Naive thymus-derived CD8-positive, alpha-beta T cell (primary cell): ENCODE data around the gene AARS2. TPM values are rescaled to one million over a fixed set of nuclear protein-coding genes. Genes with fewer than 3 reads are reported as not detected.

ENCODE experiments used
- ATAC-seq, 2 donors: fragments of 150-1000 bp; cut with Tn5 transposase in 1 of 2; sonication (Bioruptor Pico), chemical (Tn5 transposase) in 1 of 2; 1 replicate in 1 of 2; 2 replicates in 1 of 2; pipeline ENCODE4 v1.10.0; 2021; ENCODE audit warnings: mild to moderate bottlenecking in 2 of 2, moderate library complexity in 2 of 2
- POLR2A ChIA-PET: fragments of 350-600 bp; sonication (Branson Sonifier 250); formaldehyde crosslinking; loops from one replicate; lab custom pipeline; 2021; ENCODE audit warnings: antibody characterized with exemption; lab: Charles Lee
- DNase-seq, 10 donors: peaks; one replicate each; pipeline versions ENCODE4 v3.0.0 to v3.0.0-alpha.2; 2020 to 2022
- H3K27ac Mint-ChIP-seq, 10 donors: one replicate each; pipeline ENCODE4 v1.8.0; 2020 to 2022; ENCODE audit warnings: mild to moderate bottlenecking in 10 of 10, mixed read lengths in 10 of 10, moderate library complexity in 4 of 10, inconsistent platforms in 1 of 10
- H3K27me3 Mint-ChIP-seq, 5 donors: one replicate each; pipeline ENCODE4 v1.8.0; 2021 to 2022; ENCODE audit warnings: mixed read lengths in 5 of 5
- H3K36me3 Mint-ChIP-seq, 3 donors: one replicate each; pipeline ENCODE4 v1.8.0; 2020 to 2022; ENCODE audit warnings: mixed read lengths in 3 of 3, mild to moderate bottlenecking in 2 of 3, inconsistent platforms in 1 of 3
- H3K4me1 Mint-ChIP-seq, 4 donors: one replicate each; pipeline ENCODE4 v1.8.0; 2021 to 2022; ENCODE audit warnings: mixed read lengths in 4 of 4
- H3K4me3 Mint-ChIP-seq, 10 donors: one replicate each; pipeline ENCODE4 v1.8.0; 2020 to 2022; ENCODE audit warnings: mild to moderate bottlenecking in 10 of 10, mixed read lengths in 10 of 10, moderate library complexity in 6 of 10, inconsistent platforms in 1 of 10
- H3K9me3 Mint-ChIP-seq, 9 donors: one replicate each; pipeline ENCODE4 v1.8.0; 2020 to 2022; ENCODE audit warnings: mixed read lengths in 9 of 9, mild to moderate bottlenecking in 3 of 9, inconsistent platforms in 1 of 9, moderate library complexity in 1 of 9
- polyA plus RNA-seq, 3 donors: library from polyadenylated mRNA; unstranded; fragments of 300-500 nt; fragmentation: Illumina TruSeq; gene quantifications; one replicate each; pipeline ENCODE4 v1.2.3, GENCODE V29; 2021
- total RNA-seq, 8 experiments: library from RNA in 2 of 8; stranded (reverse) in 2 of 8; gene quantifications; one replicate each; pipeline ENCODE4 v1.2.3 and lab custom pipeline; 2021 to 2026

AARS2 gene
- total and polyA plus RNA-seq, 5 experiments from 2014 or later, result 5.2 to 24.1 (median 13.5) TPM

- POLR2A ChIA-PET, result interaction anchor here (0.8 to 4.5 kb wide), 4 partner anchors 9 to 22 kb away, joined by 3 to 54 read pairs (median 5); partner anchors contain the start of gene HSP90AB1
- ATAC-seq (peak in 1 of 2 donors; percentile 29), DNase-seq (peak in 1 of 10 donors; percentile 50)
- Mint-ChIP-seq H3K27me3 (peaks cover 0 to 4% (median 0%) of the 10 kb centered on the region in 5 donors), H3K4me3 (peak overlapping the region; percentile 84 to 97 (median 92)), H3K9me3 (no peaks in the 10 kb centered on the region), H3K27ac (peak overlapping the region; percentile 82 to 96 (median 94)), H3K4me1 (peaks cover 24 to 62% (median 55%) of the 10 kb centered on the region in 4 donors), H3K36me3 (no peaks in the 10 kb centered on the region)
These were observed 48.8 kb downstream of the AARS2 start for GRCh38 chr6:44264154-44265006.

GRCh38 chr6:44263354-44264100, 49.6 kb downstream of the AARS2 start:
- DNase-seq (peak in 2 of 10 donors; percentile 41 to 59), ATAC-seq (peak; percentile 5 to 7)
- Mint-ChIP-seq H3K27ac (peak overlapping the region; percentile 82 to 96 (median 94)), H3K27me3 (no peaks in the 10 kb centered on the region), H3K9me3 (no peaks in the 10 kb centered on the region), H3K4me3 (peak overlapping the region; percentile 84 to 97 (median 92)), H3K4me1 (peaks cover 24 to 69% (median 58%) of the 10 kb centered on the region in 4 donors), H3K36me3 (peaks cover 0 to 5% (median 0%) of the 10 kb centered on the region in 3 donors)
- POLR2A ChIA-PET, result interaction anchor here (1.1 to 4.5 kb wide), 4 partner anchors 8 to 40 kb away, joined by 3 to 54 read pairs (median 6); partner anchors contain the start of genes HSP90AB1 and SLC29A1

GRCh38 chr6:44262467-44263353, 50.4 kb downstream of the AARS2 start:
- H3K4me3 Mint-ChIP-seq, result peak overlapping the region; percentile 84 to 97 (median 92)
- H3K27ac Mint-ChIP-seq, result peak overlapping the region; percentile 82 to 96 (median 94)
- POLR2A ChIA-PET, result interaction anchor here (1.8 to 4.5 kb wide), 2 partner anchors 16 to 39 kb away, joined by 6 to 54 read pairs; partner anchors contain the start of genes HSP90AB1 and SLC29A1
- no peaks in the 10 kb centered on the region for H3K27me3 Mint-ChIP-seq
- peak in 1 of 10 donors; percentile 18 for DNase-seq
- H3K9me3 Mint-ChIP-seq, result no peaks in the 10 kb centered on the region
- H3K4me1 Mint-ChIP-seq, result peaks cover 31 to 73% (median 62%) of the 10 kb centered on the region in 4 donors
- peaks cover 0 to 5% (median 0%) of the 10 kb centered on the region in 3 donors for H3K36me3 Mint-ChIP-seq
- peak in 1 of 2 donors; percentile 3 for ATAC-seq

DNA sequence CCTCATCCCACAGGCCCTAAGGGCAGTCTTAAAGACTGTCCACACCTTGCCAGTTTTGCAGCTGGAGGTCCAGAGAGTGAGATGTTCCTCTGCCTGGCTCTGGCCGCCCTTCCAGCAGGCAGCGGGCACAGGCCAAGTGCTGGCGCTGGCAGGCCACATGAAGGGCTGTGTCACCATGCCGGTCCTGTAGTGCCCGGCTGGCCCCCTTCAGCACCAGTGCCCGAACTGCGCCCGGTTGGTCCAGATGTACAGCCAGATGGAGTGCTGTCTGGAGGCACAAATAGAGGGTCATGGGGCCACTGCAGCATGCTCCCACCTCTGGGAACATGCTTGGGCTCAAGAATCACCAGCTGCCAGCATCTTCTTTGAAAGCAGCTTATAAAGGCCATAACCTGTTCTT, 51.6 kb downstream of the AARS2 start:
- Mint-ChIP-seq H3K27ac (peak overlapping the region in 2 of 10 donors; percentile 95 to 96), H3K9me3 (no peaks in the 10 kb centered on the region), H3K27me3 (no peaks in the 10 kb centered on the region), H3K36me3 (peaks cover 0 to 6% (median 0%) of the 10 kb centered on the region in 3 donors), H3K4me1 (peaks cover 28 to 78% (median 62%) of the 10 kb centered on the region in 4 donors), H3K4me3 (peak overlapping the region in 1 of 10 donors; percentile 30)
- DNase-seq (no peak), ATAC-seq (no peak)
- POLR2A ChIA-PET, result interaction anchor here (1.8 to 4.5 kb wide), 2 partner anchors 15 to 38 kb away, joined by 6 to 54 read pairs; partner anchors contain the start of genes HSP90AB1 and SLC29A1

DNA sequence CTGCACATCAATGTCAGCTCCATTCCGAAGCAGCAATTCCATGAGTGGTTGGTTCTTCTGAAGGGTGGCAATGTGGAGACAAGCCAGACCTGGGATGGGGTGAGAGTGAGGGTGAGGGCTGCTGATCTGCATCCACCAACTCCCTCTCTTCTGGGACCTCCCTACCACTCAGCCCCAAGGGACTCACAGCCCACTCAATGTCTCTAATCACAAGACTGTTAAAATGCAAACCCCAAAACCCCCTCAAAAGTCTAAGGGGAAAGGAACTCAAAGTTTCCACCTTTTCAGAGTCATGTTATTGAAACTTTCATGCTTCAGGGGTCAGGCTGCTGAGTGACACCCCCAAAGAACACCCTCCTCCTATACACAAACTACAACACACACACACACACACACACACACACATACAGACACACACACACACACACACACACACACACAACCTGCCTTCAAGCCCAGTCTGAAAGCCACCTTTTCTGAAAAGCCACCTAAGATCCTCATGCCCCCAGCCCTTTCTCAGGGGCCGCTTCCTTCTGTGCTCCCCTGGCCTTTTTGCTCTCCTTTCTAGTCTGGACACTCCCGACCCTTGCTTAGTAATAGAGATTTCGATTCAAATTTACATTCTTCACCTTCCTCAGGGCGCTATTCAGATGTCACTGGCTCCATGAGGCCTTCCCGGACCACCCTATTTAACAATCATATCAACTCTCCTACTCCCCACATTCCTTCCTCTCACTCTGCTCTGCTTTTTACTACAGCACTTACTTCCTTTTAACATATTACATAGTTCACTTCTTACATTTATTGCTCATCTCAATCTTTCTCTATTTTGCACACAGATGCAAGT, 52.5 kb downstream of the AARS2 start:
- POLR2A ChIA-PET, result interaction anchor here (0.6 to 4.5 kb wide), 2 partner anchors 13 to 14 kb away, joined by 3 to 54 read pairs; partner anchors contain the start of gene HSP90AB1
- ATAC-seq, result no peak
- H3K9me3 Mint-ChIP-seq, result no peaks in the 10 kb centered on the region
- H3K36me3 Mint-ChIP-seq, result peaks cover 0 to 8% (median 0%) of the 10 kb centered on the region in 3 donors
- peak in 1 of 10 donors; percentile 49 for DNase-seq
- H3K4me1 Mint-ChIP-seq, result peaks cover 34 to 80% (median 63%) of the 10 kb centered on the region in 4 donors
- peak overlapping the region in 6 of 10 donors; percentile 3 to 80 (median 6) for H3K27ac Mint-ChIP-seq
- H3K27me3 Mint-ChIP-seq, result no peaks in the 10 kb centered on the region
- peak overlapping the region in 5 of 10 donors; percentile 16 to 34 (median 30) for H3K4me3 Mint-ChIP-seq

- DNase-seq (peak in 1 of 10 donors; percentile 52), ATAC-seq (no peak)
- Mint-ChIP-seq H3K4me3 (peak overlapping the region in 1 of 10 donors; percentile 11), H3K27me3 (no peaks in the 10 kb centered on the region), H3K9me3 (no peaks in the 10 kb centered on the region), H3K36me3 (peaks cover 0 to 15% (median 2%) of the 10 kb centered on the region in 3 donors), H3K4me1 (peaks cover 38 to 86% (median 66%) of the 10 kb centered on the region in 4 donors), H3K27ac (peak overlapping the region in 2 of 10 donors; percentile 13 to 27)
- POLR2A ChIA-PET, result interaction anchor here (0.6 kb wide), 1 partner anchor 12 kb away, joined by 3 read pairs; no protein-coding TSS in a partner anchor
These were observed 53.1 kb downstream of the AARS2 start for GRCh38 chr6:44260011-44260410.

DNA sequence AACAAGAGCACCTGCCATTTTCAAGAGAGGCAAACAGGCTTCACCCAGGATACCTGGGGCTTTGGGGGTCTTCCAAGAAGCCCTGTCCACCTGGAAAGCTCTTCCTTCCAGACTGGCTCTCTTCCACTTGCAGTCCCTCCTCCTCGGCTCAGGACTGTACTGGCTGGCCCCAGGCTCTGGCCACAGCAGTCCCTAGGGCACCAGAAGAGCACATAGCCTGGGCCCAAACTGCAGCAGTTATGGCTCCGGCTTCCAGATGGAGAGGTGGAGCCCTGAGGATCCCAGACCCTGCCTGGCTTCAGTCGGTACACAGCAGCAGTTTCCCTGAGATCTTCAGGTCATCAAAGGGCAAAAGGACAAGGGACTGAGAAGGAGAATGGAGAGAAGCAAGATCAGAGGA, 54.2 kb downstream of the AARS2 start:
- peak overlapping the region in 8 of 10 donors; percentile 11 to 96 (median 94) for H3K27ac Mint-ChIP-seq
- peak in 1 of 10 donors; percentile 15 for DNase-seq
- POLR2A ChIA-PET, result interaction anchor here (5.9 kb wide), 1 partner anchor 12 kb away, joined by 156 read pairs; the partner anchor contains the start of gene HSP90AB1

GRCh38 chr6:44258325-44258863, 54.8 kb downstream of the AARS2 start:
- ATAC-seq, result no peak
- DNase-seq, result peak in 1 of 10 donors; percentile 55
- POLR2A ChIA-PET, result interaction anchor here (5.9 kb wide), 1 partner anchor 12 kb away, joined by 156 read pairs; the partner anchor contains the start of gene HSP90AB1
- Mint-ChIP-seq H3K9me3 (no peaks in the 10 kb centered on the region), H3K36me3 (peaks cover 0 to 30% (median 4%) of the 10 kb centered on the region in 3 donors), H3K27ac (peak overlapping the region; percentile 81 to 96 (median 92)), H3K4me1 (peaks cover 33 to 85% (median 64%) of the 10 kb centered on the region in 4 donors), H3K27me3 (no peaks in the 10 kb centered on the region), H3K4me3 (peak overlapping the region; percentile 78 to 92 (median 87))

More for the DNA sequence above, 54.2 kb downstream of the AARS2 start:
- Mint-ChIP-seq H3K27me3 (no peaks in the 10 kb centered on the region), H3K9me3 (no peaks in the 10 kb centered on the region), H3K4me1 (peaks cover 34 to 85% (median 65%) of the 10 kb centered on the region in 4 donors), H3K4me3 (peak overlapping the region; percentile 78 to 92 (median 87)), H3K36me3 (peaks cover 0 to 25% (median 4%) of the 10 kb centered on the region in 3 donors)
- no peak for ATAC-seq

DNA sequence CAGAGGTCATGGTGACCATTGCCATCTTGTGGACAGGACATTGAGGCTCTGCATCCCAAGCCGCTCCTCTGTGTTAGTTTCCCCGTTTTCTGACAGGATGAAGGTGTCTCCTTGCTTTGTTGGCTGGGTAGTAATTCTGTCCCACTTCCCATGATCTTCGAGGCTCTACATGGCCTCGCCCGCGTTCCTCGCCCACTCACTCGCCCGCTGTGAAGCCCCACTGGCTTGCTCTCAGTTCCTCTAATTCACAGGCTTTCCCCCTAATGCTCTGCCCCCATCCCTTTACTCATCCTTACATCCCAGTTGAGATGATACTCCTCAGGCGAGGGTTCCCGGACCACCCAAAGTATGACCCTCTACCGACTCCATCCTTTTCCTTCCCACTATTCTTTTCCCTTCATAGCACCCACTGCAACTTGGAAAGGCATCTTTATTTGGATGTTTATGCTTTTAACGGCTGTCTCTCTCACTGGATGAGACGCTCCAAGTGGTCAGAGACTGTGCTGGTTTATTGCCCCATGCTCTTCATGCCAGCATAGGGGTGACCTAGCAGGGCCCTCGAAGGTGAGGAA, 55.3 kb downstream of the AARS2 start:
- POLR2A ChIA-PET, result interaction anchor here (1.3 to 5.9 kb wide), 3 partner anchors 11 to 34 kb away, joined by 4 to 156 read pairs (median 5); partner anchors contain the start of gene HSP90AB1
- Mint-ChIP-seq H3K27me3 (no peaks in the 10 kb centered on the region), H3K4me1 (peaks cover 34 to 85% (median 64%) of the 10 kb centered on the region in 4 donors), H3K9me3 (no peaks in the 10 kb centered on the region), H3K36me3 (peaks cover 0 to 36% (median 8%) of the 10 kb centered on the region in 3 donors), H3K27ac (peak overlapping the region; percentile 80 to 97 (median 94)), H3K4me3 (peak overlapping the region; percentile 78 to 92 (median 87))
- DNase-seq, result no peak
- ATAC-seq, result peak; percentile 0 to 7
